Colonic mucosa (tissue), 4 donors: ENCODE data around the gene RALGAPA1. TPM values are rescaled to one million over a fixed set of nuclear protein-coding genes. Genes with fewer than 3 reads are reported as not detected.
"Not testable (repeated sequence)": the region's sequence is repeated elsewhere in the genome, so short reads cannot be mapped to it uniquely, and the experiment has no call there.

Source experiments
- DNase-seq: peaks from one replicate; pipeline ENCODE4 v3.0.0-alpha.2; 2020
- H3K27ac ChIP-seq: fragments of 200-600 bp; one replicate; pipeline ENCODE4 v1.8.0; 2021
- H3K27me3 ChIP-seq: fragments of 200-600 bp; one replicate; pipeline ENCODE4 v1.8.0; 2021
- H3K36me3 ChIP-seq: fragments of 200-600 bp; one replicate; pipeline ENCODE4 v1.8.0; 2021
- H3K4me1 ChIP-seq: fragments of 200-600 bp; one replicate; pipeline ENCODE4 v1.8.0; 2021; ENCODE audit warnings: mild to moderate bottlenecking
- H3K4me3 ChIP-seq: fragments of 200-600 bp; one replicate; pipeline ENCODE4 v1.8.0; 2021
- H3K9ac ChIP-seq, 2 donors: one replicate each; pipeline ENCODE4 v1.7.0; 2013; ENCODE audit warnings: control low read depth in 2 of 2, low read depth in 2 of 2, low read length in 2 of 2
- H3K9me3 ChIP-seq: fragments of 200-600 bp; one replicate; pipeline ENCODE4 v1.8.0; 2021
- CTCF ChIP-seq: fragments of 200-600 bp; IDR thresholded peaks from one replicate; pipeline ENCODE4 v1.8.0; 2022; ENCODE audit warnings: antibody characterized with exemption, mild to moderate bottlenecking
- intact Hi-C: fragments of 100-400 bp; cut with DNase I; formaldehyde crosslinking; loops from one replicate; pipeline ENCODE4 v1.14.1; 2022
- total RNA-seq, 2 donors: library from RNA; stranded (reverse); fragmentation: NEBNext Ultra II Directional in 1 of 2; extraction: Animal tissue kit (Norgen Biotek cat#: 25700) in 1 of 2; gene quantifications; one replicate each; pipeline ENCODE4 v1.2.1, GENCODE V29; 2021
- donor health status: healthy.
- donor health status: DM: no; HTN: no; CAD: no.
- donor health status: DM: no; HTN: no; CAD: no.

The RALGAPA1 gene
- total RNA-seq, 2 donors from 2014 or later, result 68.4 to 69.8 TPM

- intact Hi-C loops, result no loop called here
- Histone ChIP-seq H3K27me3 (no peaks in the 10 kb centered on the region), H3K4me3 (no peak overlapping the region), H3K4me1 (no peaks in the 10 kb centered on the region), H3K9me3 (no peaks in the 10 kb centered on the region), H3K27ac (no peak overlapping the region), H3K9ac (no peak overlapping the region), H3K36me3 (no peaks in the 10 kb centered on the region)
- DNase-seq, result no peak
- no peak for TF ChIP-seq CTCF
Measured at GRCh38 chr14:35783699-35784098, 25.4 kb downstream of the RALGAPA1 start.

- Histone ChIP-seq H3K4me1 (no peaks in the 10 kb centered on the region), H3K36me3 (no peaks in the 10 kb centered on the region), H3K27me3 (no peaks in the 10 kb centered on the region), H3K4me3 (no peak overlapping the region), H3K9ac (no peak overlapping the region), H3K27ac (no peak overlapping the region), H3K9me3 (no peaks in the 10 kb centered on the region)
- no peak for TF ChIP-seq CTCF
- intact Hi-C loops, result no loop called here
- DNase-seq, result no peak
Measured at GRCh38 chr14:35779368-35779767, 29.7 kb downstream of the RALGAPA1 start.

- H3K4me1 ChIP-seq, DNase-seq, H3K27me3 ChIP-seq, H3K9me3 ChIP-seq, H3K27ac ChIP-seq, H3K4me3 ChIP-seq, intact Hi-C loops, H3K36me3 ChIP-seq, H3K9ac ChIP-seq: not testable (repeated sequence)
Measured at GRCh38 chr14:35777550-35777949, 31.5 kb downstream of the RALGAPA1 start.

- intact Hi-C loops, result no loop called here
- no peak for TF ChIP-seq CTCF
Measured at GRCh38 chr14:35776823-35777222, 32.3 kb downstream of the RALGAPA1 start.

GRCh38 chr14:35776085-35776484 is 33.0 kb downstream of the RALGAPA1 start:
- intact Hi-C loops, H3K36me3 ChIP-seq, H3K4me3 ChIP-seq, H3K9ac ChIP-seq, DNase-seq, H3K4me1 ChIP-seq, H3K9me3 ChIP-seq, H3K27ac ChIP-seq, H3K27me3 ChIP-seq: not testable (repeated sequence)

More at GRCh38 chr14:35776823-35777222, 32.3 kb downstream of the RALGAPA1 start:
- DNase-seq, result no peak
- Histone ChIP-seq H3K36me3 (peaks cover 1% of the 10 kb centered on the region), H3K27me3 (no peaks in the 10 kb centered on the region), H3K4me3 (no peak overlapping the region), H3K9ac (no peak overlapping the region), H3K9me3 (no peaks in the 10 kb centered on the region), H3K4me1 (no peaks in the 10 kb centered on the region), H3K27ac (no peak overlapping the region)

- Histone ChIP-seq H3K4me1 (no peaks in the 10 kb centered on the region), H3K9ac (no peak overlapping the region), H3K36me3 (peaks cover 7% of the 10 kb centered on the region), H3K9me3 (no peaks in the 10 kb centered on the region), H3K4me3 (no peak overlapping the region), H3K27me3 (no peaks in the 10 kb centered on the region), H3K27ac (no peak overlapping the region)
- intact Hi-C loops, result no loop called here
- no peak for DNase-seq
- TF ChIP-seq CTCF, result no peak
Measured at GRCh38 chr14:35766700-35767082, 42.4 kb downstream of the RALGAPA1 start.
